H1 (cell line): ENCODE measurements around the gene TPO. TPM values are rescaled to one million over a fixed set of nuclear protein-coding genes. Genes with fewer than 3 reads are reported as not detected.

Experiments
- CTCF ChIA-PET: fragments of 300-600 bp; sonication (Branson Sonifier 250); formaldehyde crosslinking; loops from one replicate; lab custom pipeline; 2021; ENCODE audit not compliant: partially characterized antibody; lab: Charles Lee
- POLR2A ChIA-PET: fragments of 300-600 bp; sonication (Branson Sonifier 250); formaldehyde crosslinking; loops from one replicate; lab custom pipeline; 2021; ENCODE audit warnings: inconsistent platforms; ENCODE audit not compliant: partially characterized antibody; lab: Charles Lee
- DNase-seq, 2 experiments: peaks; one replicate each; pipeline versions ENCODE4 v3.0.0 to v3.0.0-alpha.2; 2010 to 2022; ENCODE audit warnings: low spot score in 2 of 2, low read depth in 1 of 2, mixed read lengths in 1 of 2
- FAIRE-seq: peaks from 2 replicates; lab custom pipeline; 2011; peaks lifted over from hg19 to GRCh38; lab: Jason Lieb, UNC
- H2AFZ ChIP-seq: 2 replicates; pipeline ENCODE4 v1.8.1; 2012; ENCODE audit warnings: low read length, inconsistent platforms
- H2AK5ac ChIP-seq: 2 replicates; pipeline ENCODE4 v1.6.1; 2013; ENCODE audit warnings: low read depth, low read length
- H2BK120ac ChIP-seq: replicated peaks from 2 replicates; pipeline ENCODE3; 2013; ENCODE audit warnings: low read depth, low read length, inconsistent platforms
- H2BK12ac ChIP-seq: 2 replicates; pipeline ENCODE4 v1.6.1; 2013; ENCODE audit warnings: low read depth, low read length
- H2BK15ac ChIP-seq: 2 replicates; pipeline ENCODE4 v1.6.1; 2013; ENCODE audit warnings: low read length
- H2BK20ac ChIP-seq: 2 replicates; pipeline ENCODE4 v1.6.1; 2013; ENCODE audit warnings: low read length
- H2BK5ac ChIP-seq: 2 replicates; pipeline ENCODE4 v1.6.1; 2013; ENCODE audit warnings: low read depth, low read length
- H3K14ac ChIP-seq: 2 replicates; pipeline ENCODE4 v1.6.1; 2013; ENCODE audit warnings: inconsistent platforms; ENCODE audit not compliant: insufficient read length
- H3K18ac ChIP-seq: 2 replicates; pipeline ENCODE4 v1.6.1; 2013; ENCODE audit warnings: low read length; ENCODE audit errors: extremely low read depth
- H3K23ac ChIP-seq: 2 replicates; pipeline ENCODE4 v1.6.1; 2013; ENCODE audit warnings: inconsistent platforms; ENCODE audit not compliant: insufficient read length
- H3K23me2 ChIP-seq: 2 replicates; pipeline ENCODE4 v1.6.1; 2013; ENCODE audit warnings: low read depth, low read length
- H3K27ac ChIP-seq: 2 replicates; pipeline ENCODE4 v1.6.1; 2011; ENCODE audit warnings: low read depth, low read length, inconsistent platforms
- H3K27me3 ChIP-seq, 4 experiments: replicated peaks in 1 of 4; 1 replicate in 1 of 4; 2 replicates in 3 of 4; pipeline versions ENCODE4 v1.6.1 to v1.8.1; 2011 to 2013; ENCODE audit warnings: low read length in 3 of 4, mild to moderate bottlenecking in 3 of 4, inconsistent platforms in 2 of 4, mixed read lengths in 2 of 4, moderate library complexity in 1 of 4; ENCODE audit not compliant: control insufficient read depth in 3 of 4, insufficient read depth in 3 of 4; ENCODE audit errors: extremely low read depth in 1 of 4
- H3K36me3 ChIP-seq, 4 experiments: 2 replicates each; pipeline versions ENCODE4 v1.6.1 to v1.8.1; 2011 to 2013; ENCODE audit warnings: mild to moderate bottlenecking in 4 of 4, low read length in 3 of 4, moderate library complexity in 2 of 4, control low read depth in 1 of 4, inconsistent platforms in 1 of 4; ENCODE audit not compliant: insufficient read depth in 4 of 4, control insufficient read depth in 2 of 4
- H3K4ac ChIP-seq: replicated peaks from 2 replicates; pipeline ENCODE3; 2013; ENCODE audit warnings: low read length, low read depth, mixed read lengths, inconsistent platforms; ENCODE audit not compliant: insufficient read length
- H3K4me1 ChIP-seq, 4 experiments: replicated peaks in 1 of 4; 1 replicate in 1 of 4; 2 replicates in 3 of 4; pipeline versions ENCODE4 v1.6.1 to v1.8.1; 2011 to 2013; ENCODE audit warnings: low read length in 3 of 4, inconsistent platforms in 2 of 4, mixed read lengths in 1 of 4; ENCODE audit not compliant: insufficient read depth in 4 of 4, control insufficient read depth in 3 of 4
- H3K4me2 ChIP-seq, 2 experiments: 2 replicates each; pipeline versions ENCODE4 v1.6.1 to v1.8.1; 2011 to 2013; ENCODE audit warnings: low read depth in 2 of 2, low read length in 2 of 2, control low read depth in 1 of 2, inconsistent platforms in 1 of 2, mild to moderate bottlenecking in 1 of 2; ENCODE audit not compliant: insufficient read depth in 1 of 2
- H3K4me3 ChIP-seq, 4 experiments: fragments of 200-600, 300-600 bp in 1 of 4; sonication (generic), shearing (Covaris generic), sonication (Bioruptor Twin) in 1 of 4; 2 replicates each; pipeline versions ENCODE4 v1.5.1 to v1.8.1; 2011 to 2016; ENCODE audit warnings: low read length in 4 of 4, low read depth in 3 of 4, control low read depth in 2 of 4, inconsistent platforms in 2 of 4, mild to moderate bottlenecking in 2 of 4, mixed read lengths in 1 of 4, moderate library complexity in 1 of 4; ENCODE audit not compliant: insufficient read depth in 2 of 4; ENCODE audit errors: extremely low read depth in 1 of 4
- H3K56ac ChIP-seq: replicated peaks from 2 replicates; pipeline ENCODE3; 2013; ENCODE audit warnings: low read depth, mild to moderate bottlenecking, mixed read lengths, low read length, inconsistent platforms; ENCODE audit not compliant: insufficient read length
- H3K79me1 ChIP-seq: 2 replicates; pipeline ENCODE4 v1.6.1; 2013; ENCODE audit warnings: low read depth, low read length, control low read depth
- H3K79me2 ChIP-seq, 2 experiments: 2 replicates each; pipeline versions ENCODE4 v1.6.1 to v1.8.1; 2012 to 2013; ENCODE audit warnings: low read length in 2 of 2, mild to moderate bottlenecking in 2 of 2, inconsistent platforms in 1 of 2; ENCODE audit not compliant: insufficient read depth in 2 of 2, control insufficient read depth in 1 of 2
- H3K9ac ChIP-seq, 4 experiments: replicated peaks in 1 of 4; 1 replicate in 1 of 4; 2 replicates in 3 of 4; pipeline versions ENCODE4 v1.6.1 to v1.8.1; 2011 to 2013; ENCODE audit warnings: low read depth in 3 of 4, low read length in 3 of 4, control low read depth in 2 of 4, mild to moderate bottlenecking in 2 of 4, moderate library complexity in 2 of 4, inconsistent platforms in 1 of 4; ENCODE audit errors: extremely low read depth in 1 of 4
- H3K9me3 ChIP-seq, 2 experiments: 2 replicates each; pipeline versions ENCODE4 v1.6.1 to v1.8.1; 2012 to 2013; ENCODE audit warnings: mild to moderate bottlenecking in 2 of 2, moderate library complexity in 2 of 2, control low read depth in 1 of 2, inconsistent platforms in 1 of 2, low read depth in 1 of 2, low read length in 1 of 2, mixed read lengths in 1 of 2; ENCODE audit not compliant: insufficient read depth in 2 of 2
- H4K20me1 ChIP-seq, 2 experiments: replicated peaks in 1 of 2; 2 replicates each; pipeline versions ENCODE3 to v1.8.1; 2011 to 2013; ENCODE audit warnings: inconsistent platforms in 2 of 2, low read length in 2 of 2, mild to moderate bottlenecking in 1 of 2; ENCODE audit not compliant: insufficient read depth in 2 of 2, control insufficient read depth in 1 of 2
- H4K5ac ChIP-seq: 2 replicates; pipeline ENCODE4 v1.6.1; 2013; ENCODE audit warnings: low read length, low read depth, mixed read lengths, inconsistent platforms; ENCODE audit not compliant: insufficient read length
- H4K8ac ChIP-seq: 2 replicates; pipeline ENCODE4 v1.8.0; 2013; ENCODE audit warnings: mild to moderate bottlenecking, moderate library complexity, low read length, inconsistent platforms; ENCODE audit not compliant: insufficient read depth; ENCODE audit errors: extremely low read depth
- H4K91ac ChIP-seq: replicated peaks from 2 replicates; pipeline ENCODE3; 2013; ENCODE audit warnings: low read length, mixed read lengths, inconsistent platforms; ENCODE audit not compliant: insufficient read length
- ASH2L ChIP-seq: fragments of 200-600, 300-600 bp; sonication (generic); IDR thresholded peaks from one replicate; pipeline ENCODE4 v1.7.1; 2017; ENCODE audit warnings: low read length
- CTBP2 ChIP-seq: IDR thresholded peaks from 2 replicates; pipeline ENCODE4 v1.7.0; 2011; ENCODE audit warnings: borderline replicate concordance, mild to moderate bottlenecking, moderate library complexity, mixed read lengths, low read length; ENCODE audit not compliant: insufficient read depth, insufficient read length
- EP300 ChIP-seq, 2 experiments: IDR thresholded peaks; 1 replicate in 1 of 2; 2 replicates in 1 of 2; pipeline ENCODE4 v1.6.1; 2011 to 2012; ENCODE audit warnings: low read depth in 2 of 2, low read length in 2 of 2, mild to moderate bottlenecking in 2 of 2, borderline replicate concordance in 1 of 2, inconsistent platforms in 1 of 2, moderate library complexity in 1 of 2
- GABPA ChIP-seq: IDR thresholded peaks from 2 replicates; pipeline ENCODE4 v1.6.1; 2011; ENCODE audit warnings: mild to moderate bottlenecking, low read length, moderate library complexity, borderline replicate concordance; ENCODE audit not compliant: insufficient read depth
- HDAC6 ChIP-seq: IDR thresholded peaks from one replicate; pipeline ENCODE4 v1.7.1; 2012; ENCODE audit warnings: low read depth, mild to moderate bottlenecking, inconsistent platforms, low read length, moderate library complexity
- JUN ChIP-seq: IDR thresholded peaks from 2 replicates; pipeline ENCODE4 v1.6.1; 2011; ENCODE audit warnings: low read depth, mild to moderate bottlenecking, improper control_type of control experiment, low read length
- KDM1A ChIP-seq: fragments of 200-600, 300-600 bp; sonication (generic); IDR thresholded peaks from 2 replicates; pipeline ENCODE4 v1.7.1; 2016; ENCODE audit warnings: mild to moderate bottlenecking, low read length, borderline replicate concordance
- RBBP5 ChIP-seq: IDR thresholded peaks from 2 replicates; pipeline ENCODE4 v1.7.1; 2012; ENCODE audit warnings: low read depth, mild to moderate bottlenecking, inconsistent platforms, low read length, moderate library complexity, borderline replicate concordance
- RXRA ChIP-seq: IDR thresholded peaks from 2 replicates; pipeline ENCODE4 v1.6.1; 2011; ENCODE audit warnings: low read depth, mild to moderate bottlenecking, low read length, moderate library complexity; ENCODE audit not compliant: insufficient read depth
- SIN3A ChIP-seq, 2 experiments: IDR thresholded peaks in 1 of 2; conservative IDR thresholded peaks in 1 of 2; 2 replicates each; pipeline ENCODE4 v1.6.1; 2011 to 2012; ENCODE audit warnings: low read length in 2 of 2, improper control_type of control experiment in 1 of 2, low read depth in 1 of 2, mild to moderate bottlenecking in 1 of 2
- SUZ12 ChIP-seq: fragments of 200-600 bp; sonication (generic); IDR thresholded peaks from 2 replicates; pipeline ENCODE4 v1.6.1; 2012; ENCODE audit warnings: mild to moderate bottlenecking, inconsistent platforms, low read length, moderate library complexity, mixed read lengths
- TAF1 ChIP-seq: IDR thresholded peaks from 2 replicates; pipeline ENCODE4 v1.6.1; 2011; ENCODE audit warnings: mild to moderate bottlenecking, low read depth, low read length
- YY1 ChIP-seq: IDR thresholded peaks from 2 replicates; pipeline ENCODE4 v1.6.1; 2011; ENCODE audit warnings: low read depth, mild to moderate bottlenecking, low read length
- WGBS, 2 experiments: shearing (Covaris generic) in 1 of 2; methylation state at CpG; one replicate each; pipeline versions ENCODE4 v1.1.6 to v1.1.7; 2013 to 2015; ENCODE audit warnings: low lambda C conversion rate in 2 of 2, mixed read lengths in 2 of 2, inconsistent platforms in 1 of 2, low coverage in 1 of 2, missing lambda C conversion rate in 1 of 2; ENCODE audit not compliant: insufficient replicate concordance in 2 of 2, insufficient coverage in 1 of 2, insufficient read length in 1 of 2; ENCODE audit errors: extremely low coverage in 1 of 2, missing lambda C conversion rate in 1 of 2; 5-methylcytosine and 5-hydroxymethylcytosine counted together
- polyA plus RNA-seq, 7 experiments: library from polyadenylated mRNA; depleted of rRNA in 3 of 7; stranded (reverse) in 5 of 7; unstranded in 2 of 7; fragments of >200 nt in 5 of 7; fragments of 200-250 nt in 2 of 7; gene quantifications; 1 replicate in 5 of 7; 2 replicates in 1 of 7; 4 replicates in 1 of 7; pipeline versions ENCODE4 v1.2.1 to v1.2.3, GENCODE V29; 2011 to 2013; ENCODE audit warnings: missing spikeins in 2 of 7, mixed read lengths in 2 of 7
- total RNA-seq: library from RNA; stranded (reverse); fragmentation: NEBNext Ultra II Directional; extraction: Animal tissue kit (Norgen Biotek cat#: 25700); gene quantifications from 2 replicates; pipeline ENCODE4 v1.2.1, GENCODE V29; 2021

TPO gene
- total and polyA plus RNA-seq, 2 of the 8 experiments (the other 6 are each of a cell fraction or from before 2014, with no cell fraction given) = not detected

DNA sequence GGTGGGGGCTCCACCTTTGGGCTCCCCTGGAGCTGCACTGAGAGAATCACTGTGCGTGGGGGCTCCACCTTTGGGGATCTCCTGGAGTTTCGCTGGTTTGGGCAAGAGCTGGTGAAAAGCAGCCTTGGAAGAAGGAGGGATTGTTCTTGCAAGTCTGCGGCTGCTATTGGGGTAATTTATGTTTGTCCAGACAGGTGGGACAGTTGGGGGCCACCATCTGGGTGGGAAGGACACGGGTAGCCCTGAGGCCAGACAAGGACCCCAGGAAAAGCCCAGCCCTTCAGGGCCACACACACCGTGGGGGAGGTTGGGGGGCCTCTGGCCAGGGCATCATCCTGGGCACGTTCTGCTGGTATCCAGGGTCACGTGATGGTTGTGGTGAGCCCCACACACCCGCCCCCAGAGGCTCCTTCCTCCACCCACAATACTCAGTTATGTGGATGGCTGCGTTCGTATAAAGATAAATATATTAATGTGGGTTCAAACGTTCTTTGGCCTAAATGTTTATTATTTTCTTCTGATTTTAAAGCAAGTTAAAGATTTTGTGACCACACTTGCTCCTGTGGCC is 47.7 kb downstream of the TPO start:
- ChIA-PET CTCF (interaction anchor here (0.8 kb wide), 1 partner anchor 320 kb away, joined by 3 read pairs; no protein-coding TSS in a partner anchor), POLR2A (interaction anchor here (1.4 kb wide), 1 partner anchor 90 kb away, joined by 3 read pairs; no protein-coding TSS in a partner anchor)
- H3K56ac ChIP-seq = no peak overlapping the region
- no peak overlapping the region for H3K4ac ChIP-seq
- no peak overlapping the region for H3K4me3 ChIP-seq
- H3K27me3 ChIP-seq = no peaks in the 10 kb centered on the region
- H4K20me1 ChIP-seq = no peaks in the 10 kb centered on the region
- 77% methylated on average over 11 of the region's 11 CpGs; no CpG with 5 or more reads in 1 of the 2 experiments for WGBS, 2 experiments
- no peaks in the 10 kb centered on the region for H3K4me1 ChIP-seq
- H3K9me3 ChIP-seq = peaks cover 0 to 3% of the 10 kb centered on the region in 2 experiments; a peak in 1 of 4 replicates
- H3K79me1 ChIP-seq = no peaks in the 10 kb centered on the region
- no peak overlapping the region for H3K14ac ChIP-seq
- H3K23ac ChIP-seq = no peak overlapping the region
- no peak overlapping the region for H4K5ac ChIP-seq
- no peak overlapping the region for H3K18ac ChIP-seq
- no peak overlapping the region for H2BK120ac ChIP-seq
- H3K36me3 ChIP-seq = no peaks in the 10 kb centered on the region
- no peak overlapping the region for H2BK15ac ChIP-seq
- H3K9ac ChIP-seq = no peak overlapping the region
- H2BK12ac ChIP-seq = no peak overlapping the region
- FAIRE-seq = no peak
- H4K91ac ChIP-seq = no peak overlapping the region
- no peak overlapping the region for H2AFZ ChIP-seq
- H4K8ac ChIP-seq = no peak overlapping the region; the same call in 1 of the 2 replicates
- no peaks in the 10 kb centered on the region for H3K79me2 ChIP-seq
- no peak overlapping the region for H3K4me2 ChIP-seq
- H2BK20ac ChIP-seq = no peak overlapping the region
- no peaks in the 10 kb centered on the region for H3K23me2 ChIP-seq
- no peak overlapping the region for H2BK5ac ChIP-seq
- H2AK5ac ChIP-seq = no peak overlapping the region
- no peak overlapping the region for H3K27ac ChIP-seq
- DNase-seq = no peak
- TF ChIP-seq ASH2L = no peak
- no peak for TF ChIP-seq RBBP5
- no peak for TF ChIP-seq YY1
- TF ChIP-seq RXRA = no peak
- no peak for TF ChIP-seq TAF1
- TF ChIP-seq CTBP2 = no peak
- TF ChIP-seq SIN3A (conservative IDR thresholded peaks at IDR 0.05 in 1 of 2, IDR thresholded peaks at IDR 0.05 in 1 of 2; ENCODE audit: low read depth in 1 of 2, low read length in 2 of 2) = no peak
- TF ChIP-seq KDM1A = no peak
- TF ChIP-seq GABPA = no peak
- no peak for TF ChIP-seq SUZ12
- TF ChIP-seq EP300 (IDR thresholded peaks at IDR 0.05; ENCODE audit: borderline replicate concordance in 1 of 2, low read depth in 2 of 2, low read length in 2 of 2) = no peak
- no peak for TF ChIP-seq JUN
- TF ChIP-seq HDAC6 = no peak
